ENCODE data around the gene GRP.
A peak's percentile ranks its signal among the peaks of the same experiment; 100 is the strongest.

The GRP gene

GRCh38 chr18:59267503-59268126 is 47.7 kb downstream of the GRP start:
- DNase-seq (ENCODE audit: low spot score): no peak

- DNase-seq (ENCODE audit: low spot score): no peak
Measured at GRCh38 chr18:59268127-59268720, 48.3 kb downstream of the GRP start.

- DNase-seq (ENCODE audit: low spot score): peak; percentile 48
Measured at GRCh38 chr18:59268721-59269562, 49.0 kb downstream of the GRP start.

- DNase-seq (ENCODE audit: low spot score): no peak
Measured at GRCh38 chr18:59269563-59270119, 49.7 kb downstream of the GRP start.

GRCh38 chr18:59270689-59271257 is 50.8 kb downstream of the GRP start:
- no peak for DNase-seq (ENCODE audit: low spot score)

- no peak for DNase-seq (ENCODE audit: low spot score)
Measured at GRCh38 chr18:59271606-59272220, 51.8 kb downstream of the GRP start.

- DNase-seq (ENCODE audit: low spot score): no peak
Measured at GRCh38 chr18:59272221-59272888, 52.4 kb downstream of the GRP start.

- peak; percentile 28 for DNase-seq (ENCODE audit: low spot score)
Measured at GRCh38 chr18:59272891-59273758, 53.2 kb downstream of the GRP start, which contains the start of gene RAX. TSS of gene RAX (minus strand) at chr18:59273454. CDS start at chr18:59273206, 248 bp downstream.

- DNase-seq (ENCODE audit: low spot score): no peak
Measured at GRCh38 chr18:59273759-59274532, 54.0 kb downstream of the GRP start.

- no peak for DNase-seq (ENCODE audit: low spot score)
Measured at GRCh38 chr18:59274533-59274928, 54.6 kb downstream of the GRP start.

GRCh38 chr18:59275406-59275949 is 55.5 kb downstream of the GRP start:
- no peak for DNase-seq (ENCODE audit: low spot score)

- DNase-seq (ENCODE audit: low spot score): no peak
Measured at GRCh38 chr18:59276047-59276446, 56.1 kb downstream of the GRP start.

GRCh38 chr18:59278793-59279192 is 58.8 kb downstream of the GRP start:
- DNase-seq (ENCODE audit: low spot score): no peak

- DNase-seq (ENCODE audit: low spot score): no peak
Measured at GRCh38 chr18:59279193-59279592, 59.2 kb downstream of the GRP start.

- DNase-seq (ENCODE audit: low spot score): no peak
Measured at GRCh38 chr18:59279722-59280121, 59.8 kb downstream of the GRP start.

Data from activated CD4-positive, alpha-beta T cell treated with anti-CD3 and anti-CD28 coated beads, Interleukin-2, Interleukin-4, amounts not matched to agents 100 ng/mL and 50 ng/mL, durations not matched to agents 16 hours and 8 hours (primary cell).